ENCODE data around the gene NAT10.

The NAT10 gene

DNA sequence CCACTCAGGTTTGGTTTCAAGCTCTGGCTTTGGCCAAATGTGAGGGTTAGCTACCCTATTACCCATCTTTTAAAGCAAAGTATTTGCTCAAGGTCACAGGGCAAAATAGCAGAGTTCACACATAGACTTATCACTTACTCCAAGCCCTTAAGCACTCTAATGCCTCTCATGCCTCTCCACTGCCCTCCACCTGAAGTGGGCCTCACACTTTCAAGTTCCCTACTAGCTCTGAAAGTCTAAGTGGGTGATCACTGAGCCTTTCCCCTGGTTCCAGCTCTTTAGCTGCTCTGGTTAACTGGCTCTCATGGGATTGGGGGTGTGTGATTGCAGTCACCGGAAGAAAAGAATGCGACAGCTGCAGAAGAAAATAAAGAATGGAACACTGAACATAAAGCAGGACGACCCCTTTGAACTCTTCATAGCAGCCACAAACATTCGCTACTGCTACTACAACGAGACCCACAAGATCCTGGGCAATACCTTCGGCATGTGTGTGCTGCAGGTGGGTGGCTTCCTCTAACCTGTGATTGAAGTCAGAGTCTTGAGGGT lies 6.4 kb downstream of the NAT10 start:
- no peak for DNase-seq (ENCODE audit: low spot score)

DNA sequence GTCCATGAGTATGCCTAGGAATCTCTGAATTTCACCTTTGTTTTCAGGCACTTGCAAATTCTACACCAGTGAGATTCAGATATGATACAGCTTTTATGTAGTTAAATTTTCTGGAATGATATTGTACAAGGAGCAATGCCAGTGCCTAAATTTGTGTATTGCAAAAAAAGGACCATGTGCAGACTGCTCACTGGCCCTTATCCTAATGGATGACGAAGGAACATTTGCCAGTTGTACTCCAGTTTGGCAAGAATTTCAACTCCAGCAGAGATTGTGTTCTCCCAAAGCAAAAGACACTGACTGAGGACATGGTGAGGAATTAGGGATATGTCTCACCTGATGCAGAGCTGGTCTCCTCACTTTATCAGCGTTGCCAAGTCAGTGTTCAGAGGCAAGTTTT lies 8.6 kb downstream of the NAT10 start:
- DNase-seq (ENCODE audit: low spot score), result no peak

DNA sequence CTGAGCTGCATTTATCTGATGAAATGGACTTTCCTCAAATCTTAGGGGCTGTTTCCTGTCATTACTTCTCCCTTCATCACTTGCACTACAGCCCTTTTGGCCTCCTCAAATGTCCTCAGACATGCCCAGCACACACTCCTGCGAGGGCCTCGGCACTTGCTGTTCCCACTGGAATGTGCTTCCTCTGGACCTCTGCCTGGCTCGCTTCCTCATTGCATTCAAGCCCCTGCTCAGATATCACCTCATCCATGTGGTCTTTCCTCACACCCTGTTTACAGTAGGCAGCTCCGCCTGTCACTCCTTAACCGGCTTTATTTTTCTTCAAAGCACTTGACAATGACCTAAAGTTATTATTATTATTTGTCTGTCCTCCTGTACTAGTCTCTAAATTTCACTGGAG lies 9.0 kb downstream of the NAT10 start:
- no peak for DNase-seq (ENCODE audit: low spot score)

DNA sequence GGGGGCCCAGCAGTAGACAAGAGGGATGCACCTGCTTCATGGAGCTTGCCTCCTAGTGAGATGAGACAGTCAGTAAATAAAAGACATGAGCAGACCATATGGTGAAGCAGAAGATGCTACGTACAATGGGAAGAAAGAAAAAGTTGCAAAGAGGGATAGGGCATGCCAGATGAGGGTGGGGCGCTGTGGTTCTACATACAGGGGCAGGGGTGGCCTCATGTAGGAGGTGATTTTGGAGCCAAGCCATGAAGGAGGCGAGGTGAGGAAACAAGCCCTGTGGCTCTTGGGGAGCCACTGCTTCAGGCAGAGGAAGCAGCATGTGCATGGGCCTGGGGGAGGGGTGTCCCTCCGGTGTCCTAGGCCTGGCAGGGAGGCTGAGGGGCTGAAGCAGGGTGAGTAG lies 15.2 kb downstream of the NAT10 start:
- no peak for DNase-seq (ENCODE audit: low spot score)

DNA sequence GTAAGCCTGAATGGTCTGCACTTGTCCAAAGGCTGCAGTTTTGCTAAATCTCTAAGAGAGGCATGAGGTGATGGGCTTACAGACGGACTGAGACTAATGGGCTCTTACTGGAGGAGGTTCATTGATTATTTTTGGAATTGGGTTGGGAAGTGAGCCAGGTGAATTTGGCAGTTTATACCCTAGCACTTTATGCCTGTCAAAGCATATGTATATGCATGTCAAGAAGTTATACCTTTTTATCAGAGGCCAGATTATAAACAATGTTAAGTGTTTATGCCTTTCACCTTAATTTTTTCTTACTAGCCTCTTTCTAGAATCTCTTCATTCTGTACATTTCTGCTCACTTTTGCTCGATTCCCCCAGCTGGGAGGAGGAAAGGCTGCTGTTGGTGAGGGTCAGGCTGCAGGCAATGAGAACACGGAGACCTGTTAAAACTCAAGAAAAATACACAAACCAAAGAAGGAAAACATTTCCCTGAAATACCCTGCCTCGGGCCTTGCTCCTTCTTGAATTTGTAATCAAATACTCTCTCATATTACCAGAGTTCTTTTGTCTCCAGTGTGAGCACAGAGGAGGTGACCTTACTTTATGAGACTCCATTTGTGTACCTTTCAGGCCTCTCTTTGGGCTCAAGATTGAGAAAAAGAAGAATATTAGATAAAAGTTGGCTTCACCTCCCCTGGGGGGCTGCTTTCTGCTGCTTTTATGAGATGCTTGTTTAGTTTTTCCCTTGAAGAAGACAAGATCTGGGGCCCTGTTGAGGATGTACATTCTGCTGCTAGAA lies 19.6 kb downstream of the NAT10 start:
- no peak for DNase-seq (ENCODE audit: low spot score)

DNA sequence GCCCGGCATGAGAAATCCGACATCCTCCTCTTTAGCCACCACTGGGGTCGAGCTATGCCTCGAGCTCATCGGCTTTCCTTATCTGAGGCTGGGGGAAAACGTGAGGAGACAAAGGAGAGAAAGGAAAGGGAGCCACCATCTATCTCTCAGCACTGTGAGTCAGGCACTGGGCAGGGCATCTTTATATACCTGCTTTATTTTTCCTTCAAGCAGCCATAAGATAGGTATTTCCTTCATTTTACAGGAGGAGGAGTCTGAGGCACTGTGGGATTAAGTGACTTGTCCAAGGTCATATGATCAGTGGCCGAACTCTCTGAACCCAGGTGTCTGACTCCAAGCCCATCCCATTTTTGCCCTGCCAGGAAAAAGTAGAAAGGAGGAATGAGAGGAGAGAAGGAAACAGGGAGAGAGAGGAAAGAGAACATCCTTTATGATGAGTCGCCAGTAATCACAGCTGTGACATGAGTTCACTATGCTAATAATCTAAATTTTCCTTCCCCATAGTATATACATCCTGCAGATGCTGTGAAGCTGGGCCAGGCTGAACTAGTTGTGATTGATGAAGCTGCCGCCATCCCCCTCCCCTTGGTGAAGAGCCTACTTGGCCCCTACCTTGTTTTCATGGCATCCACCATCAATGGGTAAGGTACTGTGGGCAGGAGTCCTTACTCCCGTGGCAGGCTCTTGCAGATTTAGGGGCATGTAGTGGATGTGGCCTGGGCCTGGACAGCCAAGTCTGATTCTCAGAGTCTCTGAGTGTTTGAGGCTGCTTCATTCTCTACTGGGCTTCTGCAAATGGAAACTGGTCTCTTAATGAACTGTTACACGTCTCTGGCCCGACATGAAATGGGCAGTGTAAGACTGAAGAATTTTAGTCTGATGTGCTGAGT lies 21.8 kb downstream of the NAT10 start:
- no peak for DNase-seq (ENCODE audit: low spot score)

DNA sequence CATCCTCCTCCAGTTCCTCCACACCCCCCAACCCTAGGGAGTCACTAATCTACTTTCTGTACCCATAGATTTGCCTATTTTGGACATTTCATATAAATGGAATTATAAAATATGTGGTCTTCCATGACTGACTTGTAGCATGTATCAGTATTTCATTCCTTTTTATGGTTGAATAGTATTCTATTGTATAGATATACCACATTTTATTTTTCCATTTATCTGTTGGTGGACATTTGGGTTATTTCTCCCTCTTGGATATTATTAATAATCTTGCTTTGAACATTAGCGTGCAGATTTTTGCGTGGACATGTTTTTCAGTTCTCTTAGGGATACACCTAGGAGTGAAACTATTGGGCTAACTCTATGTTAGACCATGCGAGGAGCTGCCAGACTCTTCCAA lies 23.4 kb downstream of the NAT10 start:
- no peak for DNase-seq (ENCODE audit: low spot score)

DNA sequence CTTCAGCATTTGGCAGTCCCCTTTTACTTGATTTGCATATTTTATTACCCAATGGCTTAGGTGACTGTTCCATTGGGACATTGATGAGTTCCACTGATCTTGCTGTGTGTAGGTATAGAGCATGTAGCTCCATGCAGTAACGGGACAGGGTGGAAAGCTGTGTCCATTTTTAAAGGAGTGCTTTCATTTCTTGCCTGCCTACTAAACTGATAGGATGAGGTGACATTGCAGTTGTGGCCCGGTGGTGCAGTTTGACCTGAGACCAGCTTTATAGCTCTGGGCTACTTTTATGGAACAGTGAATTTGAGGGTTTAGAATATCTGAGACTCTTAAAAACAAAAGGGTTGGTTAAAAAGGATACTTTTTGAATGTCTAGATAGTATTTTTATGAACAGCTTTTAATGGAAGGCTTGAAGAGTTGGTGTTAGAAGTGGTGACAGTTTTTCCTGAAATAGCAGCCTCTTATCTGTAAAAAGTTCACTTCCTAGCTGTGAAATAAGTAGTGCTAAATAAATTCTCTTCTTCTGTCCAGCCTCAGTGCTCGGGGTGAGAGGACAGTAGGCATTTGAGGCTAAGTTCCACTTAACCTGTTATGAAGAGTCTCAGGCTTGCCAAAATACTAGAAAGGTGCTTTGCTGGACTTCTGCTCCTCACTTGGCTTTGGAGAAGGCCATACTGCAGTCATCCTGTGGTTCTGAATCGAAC lies 27.0 kb downstream of the NAT10 start:
- DNase-seq (ENCODE audit: low spot score), result no peak

DNA sequence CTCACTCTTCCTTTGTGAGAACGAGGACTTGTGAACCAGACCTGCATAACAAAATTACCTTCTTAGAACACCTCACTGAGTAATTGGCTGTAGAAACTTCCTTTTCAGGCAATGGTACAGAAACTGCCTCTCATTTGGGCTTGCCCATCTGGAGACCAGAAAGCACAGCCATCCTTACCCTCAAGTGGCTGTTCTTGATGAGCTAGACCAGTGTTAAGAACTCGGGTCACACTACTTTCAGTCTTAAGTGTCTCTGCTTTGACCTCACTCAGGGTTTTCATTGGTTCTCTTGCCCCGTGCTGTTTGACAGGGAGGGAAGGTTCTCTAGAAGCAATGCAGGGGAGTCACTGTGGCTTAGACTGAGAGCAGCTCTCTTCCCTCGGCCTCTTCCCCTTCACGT lies 29.3 kb downstream of the NAT10 start:
- no peak for DNase-seq (ENCODE audit: low spot score)

DNA sequence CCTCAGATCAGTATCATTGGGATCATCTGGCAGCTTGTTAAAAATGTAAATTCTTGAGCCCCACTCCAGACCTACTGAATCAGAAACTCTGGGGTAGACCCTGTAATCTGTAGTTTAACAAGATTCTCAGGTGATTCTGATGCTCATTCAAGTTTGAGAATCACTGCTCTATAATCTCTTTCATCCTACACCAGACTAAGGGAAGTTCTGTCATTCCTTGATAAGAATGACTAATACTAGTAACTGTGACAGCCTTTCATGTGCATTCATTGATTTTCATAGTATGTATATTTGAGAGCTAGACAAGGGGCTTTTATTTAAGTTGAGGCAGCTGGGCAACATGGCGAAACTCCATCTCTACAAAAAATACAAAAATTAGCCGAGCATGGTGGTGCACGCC lies 30.0 kb downstream of the NAT10 start:
- no peak for DNase-seq (ENCODE audit: low spot score)

DNA sequence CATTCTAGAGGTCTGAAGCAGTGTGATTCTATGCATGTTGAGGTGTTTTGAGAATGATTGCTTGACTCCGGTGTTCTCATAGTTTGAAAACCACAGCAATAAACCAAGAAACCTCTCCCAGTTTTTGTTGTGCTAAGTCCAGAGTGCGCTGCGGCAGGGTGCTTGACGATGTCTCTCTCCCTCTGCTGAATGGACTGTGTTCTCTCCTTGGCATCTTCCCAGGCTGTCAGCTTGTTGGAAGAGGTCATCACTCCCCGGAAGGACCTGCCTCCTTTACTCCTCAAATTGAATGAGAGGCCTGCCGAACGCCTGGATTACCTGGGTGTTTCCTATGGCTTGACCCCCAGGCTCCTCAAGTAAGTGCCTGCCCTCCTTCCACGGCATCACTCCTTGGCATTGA lies 31.0 kb downstream of the NAT10 start:
- no peak for DNase-seq (ENCODE audit: low spot score)

DNA sequence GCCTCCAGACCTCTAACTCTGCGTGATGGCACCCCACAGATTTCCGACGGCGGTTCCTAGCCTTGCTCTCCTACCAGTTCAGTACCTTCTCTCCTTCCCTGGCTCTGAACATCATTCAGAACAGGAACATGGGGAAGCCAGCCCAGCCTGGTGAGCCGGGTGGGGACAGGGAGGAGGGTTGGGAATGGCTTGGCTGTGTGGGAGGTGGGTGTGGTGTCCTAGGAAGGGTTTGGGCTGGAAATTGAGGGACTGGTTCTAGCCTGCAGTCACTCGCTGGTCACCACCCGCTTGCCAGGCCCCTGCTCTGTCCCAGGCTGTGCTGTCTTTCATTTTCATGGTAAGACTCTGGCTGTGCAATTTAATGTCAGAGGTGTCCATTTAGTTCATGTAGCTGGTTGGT lies 33.9 kb downstream of the NAT10 start:
- DNase-seq (ENCODE audit: low spot score), result no peak

DNA sequence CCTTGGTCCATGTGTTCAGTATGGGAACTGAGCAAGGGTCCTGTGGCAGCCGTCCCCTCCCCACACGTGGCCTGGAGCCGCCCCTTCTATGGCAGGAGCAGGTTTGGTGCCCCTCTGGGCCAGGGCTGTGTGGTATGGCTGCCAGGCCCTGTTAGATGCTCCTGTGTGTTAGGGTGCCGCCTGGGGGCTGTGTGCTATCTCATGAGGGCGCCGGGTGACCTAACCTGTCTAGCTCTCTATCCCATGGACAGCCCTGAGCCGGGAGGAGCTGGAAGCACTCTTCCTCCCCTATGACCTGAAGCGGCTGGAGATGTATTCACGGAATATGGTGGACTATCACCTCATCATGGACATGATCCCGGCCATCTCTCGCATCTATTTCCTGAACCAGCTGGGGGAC lies 34.7 kb downstream of the NAT10 start:
- no peak for DNase-seq (ENCODE audit: low spot score)

DNA sequence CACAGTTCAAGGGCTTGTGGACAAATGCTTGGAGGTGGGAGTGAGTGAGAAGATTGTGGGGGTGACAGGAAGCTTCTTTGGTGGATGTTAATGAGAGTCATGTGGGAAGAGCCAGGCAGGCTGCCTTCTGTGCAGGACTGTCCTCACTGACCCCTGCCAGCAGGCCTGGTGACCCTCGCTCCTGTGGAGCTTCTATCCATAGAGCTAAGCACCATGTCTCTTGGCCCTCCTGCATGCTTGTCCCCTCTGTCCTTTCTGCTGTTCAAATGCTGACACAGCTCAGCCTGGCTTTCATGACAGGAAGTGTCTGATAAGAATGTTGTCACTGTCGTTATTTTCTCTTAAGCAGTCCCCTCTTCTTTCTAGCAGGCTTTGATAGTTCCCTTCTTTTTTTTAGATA lies 37.6 kb downstream of the NAT10 start:
- no peak for DNase-seq (ENCODE audit: low spot score)

DNA sequence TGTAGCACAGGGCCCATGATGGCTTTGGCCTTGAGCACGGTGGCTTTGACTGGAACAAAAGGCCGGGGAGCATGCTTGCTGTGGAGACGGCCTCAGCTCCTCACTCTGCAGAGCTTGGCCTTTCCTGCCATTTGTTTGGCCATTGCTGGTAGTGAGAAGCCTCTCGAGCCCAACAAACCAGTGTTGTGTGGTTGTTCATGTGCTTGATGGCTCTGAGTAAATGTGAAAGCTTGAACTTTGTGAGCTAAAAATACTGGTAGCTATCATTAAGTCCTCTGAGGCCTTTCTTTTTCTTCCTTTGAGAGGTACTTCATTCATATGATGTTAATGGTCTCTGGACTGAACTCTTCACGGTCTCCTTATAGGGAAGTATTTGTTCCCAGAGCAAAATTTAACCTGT lies 39.6 kb downstream of the NAT10 start:
- DNase-seq (ENCODE audit: low spot score), result no peak

DNA sequence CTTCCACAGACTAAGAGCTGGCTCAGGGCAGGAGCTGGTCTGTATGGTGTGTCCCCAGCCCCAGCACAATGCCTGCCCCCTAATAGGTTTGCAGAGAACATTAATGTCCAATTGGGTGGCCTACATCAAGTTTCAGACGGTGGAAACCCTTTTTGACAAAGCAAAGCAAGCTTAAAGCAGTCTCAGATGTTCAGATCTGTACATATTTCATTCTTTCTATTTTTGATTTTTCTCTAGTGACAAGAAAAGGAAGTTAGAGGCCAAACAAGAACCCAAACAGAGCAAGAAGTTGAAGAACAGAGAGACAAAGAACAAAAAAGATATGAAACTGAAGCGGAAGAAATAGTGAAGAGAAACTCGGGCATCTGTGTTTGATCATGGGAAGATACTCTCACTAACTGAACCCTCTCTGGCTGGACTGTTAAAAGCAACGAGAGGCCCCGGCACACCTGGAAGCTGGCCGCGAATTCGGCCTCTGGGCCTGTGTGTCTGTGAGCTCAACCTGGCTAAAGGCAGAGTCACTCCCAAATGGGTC lies 40.5 kb downstream of the NAT10 start:
- no peak for DNase-seq (ENCODE audit: low spot score)

DNA sequence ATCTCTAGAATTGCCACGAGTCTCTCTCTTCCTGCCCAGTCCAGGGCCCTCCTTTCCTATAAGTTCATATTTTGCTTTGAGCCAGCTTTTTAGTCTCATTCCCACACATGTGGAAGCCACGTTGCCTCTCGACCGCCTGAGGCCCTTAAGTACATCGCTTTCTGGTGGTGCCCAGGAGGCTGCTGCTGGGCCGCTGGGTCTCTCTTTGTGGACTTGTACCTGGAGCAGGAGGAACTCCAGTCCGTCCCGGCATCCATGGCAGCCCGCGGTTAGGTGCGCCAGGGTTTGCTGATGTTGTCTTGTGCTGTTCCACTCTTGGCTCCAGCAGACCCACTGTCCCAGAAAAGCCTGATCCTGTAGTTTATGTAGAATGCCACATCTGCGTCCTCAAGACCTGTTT lies 41.0 kb downstream of the NAT10 start:
- DNase-seq (ENCODE audit: low spot score), result no peak

DNA sequence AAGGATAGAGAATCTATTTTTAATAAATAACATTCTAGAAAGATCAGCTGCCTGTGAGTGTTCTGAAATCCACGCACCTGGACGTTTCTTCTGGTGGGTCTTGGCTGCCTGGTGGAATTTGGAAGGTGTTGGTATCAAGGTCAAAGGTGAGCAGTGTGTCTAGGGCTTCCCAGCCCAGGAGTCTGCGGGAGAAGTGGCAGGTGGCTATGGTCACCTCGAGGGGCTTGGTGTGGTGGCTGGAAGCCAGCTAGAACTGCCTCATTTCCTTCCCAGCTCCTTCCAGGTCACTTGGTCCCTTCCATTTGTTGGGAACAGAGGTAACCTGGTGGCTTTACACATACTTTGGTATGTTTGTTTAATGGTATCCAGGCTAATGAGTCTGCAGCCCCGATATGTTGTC lies 41.4 kb downstream of the NAT10 start:
- DNase-seq (ENCODE audit: low spot score), result no peak

DNA sequence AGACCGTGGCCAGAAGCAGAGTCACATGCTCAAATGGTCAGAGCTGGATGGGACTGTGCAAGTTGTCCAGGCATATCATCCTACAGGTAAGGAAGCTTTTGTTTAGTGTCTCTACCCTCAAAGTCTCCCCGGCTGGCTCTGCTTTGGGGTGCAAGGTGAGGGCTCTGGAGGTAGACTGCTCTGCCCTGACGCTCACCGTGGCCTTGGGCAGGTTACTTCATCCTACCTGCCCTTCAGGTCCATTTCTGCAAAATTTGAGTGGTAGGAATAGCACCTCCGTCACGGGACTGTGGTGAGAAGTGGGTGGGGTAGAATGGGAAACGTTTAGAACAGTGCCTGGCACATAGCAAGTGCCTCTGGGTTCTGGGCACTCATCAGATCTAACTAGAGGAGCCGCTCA lies 42.2 kb downstream of the NAT10 start:
- DNase-seq (ENCODE audit: low spot score), result no peak

DNA sequence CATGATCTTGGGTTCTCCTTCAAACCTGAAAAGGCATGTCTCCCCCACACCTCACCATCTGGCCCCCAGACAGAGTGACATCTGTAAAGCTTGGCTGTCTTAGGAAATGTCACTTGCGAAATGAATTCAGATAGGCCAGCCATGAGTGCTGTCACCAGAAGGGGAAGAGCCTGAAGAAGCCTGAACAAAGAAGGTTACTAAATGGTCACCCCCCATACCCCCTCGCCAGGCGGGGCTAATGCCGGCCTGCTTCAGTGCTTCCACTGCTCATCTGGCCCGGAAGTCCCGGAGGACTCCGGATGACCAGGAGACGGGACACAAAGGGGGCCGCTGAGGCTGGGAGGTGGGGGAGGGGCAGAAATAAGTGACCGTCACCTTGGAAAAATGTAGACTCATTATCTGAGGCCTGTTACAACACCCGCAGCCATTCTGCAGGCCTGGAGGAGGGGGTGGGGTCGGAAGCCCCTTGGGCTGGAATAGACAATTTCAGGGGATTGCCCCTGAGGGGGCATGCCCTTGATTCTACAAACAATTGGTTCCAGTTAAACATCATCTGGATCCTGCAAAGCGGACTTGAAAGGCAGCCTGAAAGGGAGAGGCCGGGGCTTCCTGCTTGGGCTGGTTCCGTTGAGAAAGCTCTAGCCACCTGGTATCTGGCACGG lies 43.2 kb downstream of the NAT10 start:
- no peak for DNase-seq (ENCODE audit: low spot score)

DNA sequence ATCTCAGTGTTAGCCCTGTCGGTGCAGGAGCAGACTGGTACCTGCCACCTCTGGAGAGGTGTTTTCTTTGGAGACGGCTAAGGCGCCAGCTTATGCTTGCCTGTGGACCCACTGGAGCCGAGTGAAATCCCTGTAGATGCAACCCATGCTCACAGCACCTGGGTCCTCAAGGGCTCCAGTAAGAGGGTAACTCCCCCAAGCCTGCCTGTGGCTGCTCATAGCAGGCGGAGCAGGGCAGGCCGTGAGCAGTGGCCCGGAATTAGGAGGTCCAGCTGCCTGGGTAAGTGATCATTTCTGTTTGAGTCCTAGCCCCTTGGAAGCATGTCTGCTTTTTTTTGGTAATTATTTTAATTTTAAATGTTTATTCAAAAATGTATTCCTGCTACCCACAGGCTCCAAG lies 43.8 kb downstream of the NAT10 start:
- no peak for DNase-seq (ENCODE audit: low spot score)

DNA sequence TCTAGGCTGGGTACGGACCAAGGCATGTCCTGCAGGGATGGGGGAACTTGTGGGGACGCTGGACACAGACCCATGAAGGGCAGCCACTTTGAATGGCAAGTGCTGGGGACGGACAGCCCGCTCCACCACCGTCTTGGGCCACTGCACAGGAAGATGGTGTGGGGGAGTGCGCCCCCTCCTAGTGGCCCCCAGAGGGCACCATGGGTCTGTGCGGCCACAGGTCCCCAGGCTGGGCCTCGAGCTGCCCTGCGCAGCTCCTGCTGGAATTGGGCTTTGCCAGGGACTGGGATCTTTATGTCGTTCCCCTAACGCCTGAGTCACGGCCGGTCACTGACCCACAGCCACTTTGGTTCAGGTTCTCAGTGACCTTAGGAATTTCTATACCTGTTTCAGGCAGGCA lies 44.4 kb downstream of the NAT10 start:
- DNase-seq (ENCODE audit: low spot score), result no peak

Data from CD4-positive, alpha-beta T cell treated with Interleukin-2 at 100 ng/mL for 4 hours (primary cell).